IMR-90 (cell line): Measurements from ENCODE around the gene FOXP1. TPM values are rescaled to one million over a fixed set of nuclear protein-coding genes. Genes with fewer than 3 reads are reported as not detected.

Experiments used
- ATAC-seq: fragments of 200-7000 bp; cut with Tn5 transposase; 2 replicates; pipeline ENCODE4 v1.9.1; 2020; ENCODE audit warnings: low read depth, mild to moderate bottlenecking, moderate library complexity
- BruUV-seq: library from RNA; stranded (reverse); fragments of 400-500 nt; replicated peaks from 2 replicates; lab custom pipeline; 2021; lab: Mats Ljungman, UMichigan
- CTCF ChIA-PET: fragments of 300-600 bp; formaldehyde crosslinking; extraction: SDS; loops from one replicate; lab custom pipeline; 2021; ENCODE audit warnings: antibody characterized with exemption; lab: Yijun Ruan, JAX
- POLR2A ChIA-PET: fragments of 300-600 bp; sonication (Branson Sonifier 250); formaldehyde crosslinking; loops from one replicate; lab custom pipeline; 2022; ENCODE audit warnings: antibody characterized with exemption; ENCODE audit not compliant: unreplicated experiment; lab: Charles Lee
- DNase-seq: peaks from one replicate; pipeline ENCODE4 v3.0.0; 2013
- H2AFZ ChIP-seq: replicated peaks from 2 replicates; pipeline ENCODE3; 2013; ENCODE audit warnings: low read length, mild to moderate bottlenecking; ENCODE audit not compliant: poor library complexity
- H2AK5ac ChIP-seq: 2 replicates; pipeline ENCODE4 v1.6.1; 2013; ENCODE audit warnings: low read depth, low read length, inconsistent platforms
- H2AK9ac ChIP-seq: replicated peaks from 2 replicates; pipeline ENCODE3; 2013; ENCODE audit warnings: mild to moderate bottlenecking, low read depth, low read length, moderate library complexity; ENCODE audit not compliant: poor library complexity
- H2BK120ac ChIP-seq: 2 replicates; pipeline ENCODE4 v1.6.1; 2013; ENCODE audit warnings: low read depth, low read length, inconsistent platforms
- H2BK15ac ChIP-seq: 3 replicates; pipeline ENCODE4 v1.6.1; 2013; ENCODE audit warnings: low read depth, low read length, inconsistent platforms
- H2BK20ac ChIP-seq: 2 replicates; pipeline ENCODE4 v1.6.1; 2013; ENCODE audit warnings: low read depth, mild to moderate bottlenecking, inconsistent platforms, low read length, moderate library complexity
- H2BK5ac ChIP-seq: 2 replicates; pipeline ENCODE4 v1.6.1; 2013; ENCODE audit warnings: mild to moderate bottlenecking, low read depth, low read length, inconsistent platforms; ENCODE audit not compliant: poor library complexity, severe bottlenecking
- H3K14ac ChIP-seq: replicated peaks from 2 replicates; pipeline ENCODE4 v1.6.1; 2013; ENCODE audit warnings: low read depth, low read length, inconsistent platforms
- H3K18ac ChIP-seq: 2 replicates; pipeline ENCODE4 v1.6.1; 2013; ENCODE audit warnings: low read depth, low read length, control low read depth
- H3K23ac ChIP-seq: 2 replicates; pipeline ENCODE4 v1.6.1; 2013; ENCODE audit warnings: low read depth, low read length, inconsistent platforms
- H3K27ac ChIP-seq: 2 replicates; pipeline ENCODE4 v1.5.1; 2013; ENCODE audit warnings: mild to moderate bottlenecking, control low read depth, low read length; ENCODE audit not compliant: insufficient read depth
- H3K27me3 ChIP-seq: 2 replicates; pipeline ENCODE4 v1.6.1; 2013; ENCODE audit warnings: low read length; ENCODE audit not compliant: control insufficient read depth, insufficient read depth
- H3K36me3 ChIP-seq: 2 replicates; pipeline ENCODE4 v1.6.1; 2013; ENCODE audit warnings: low read length, mixed read lengths; ENCODE audit not compliant: control insufficient read depth, insufficient read depth
- H3K4ac ChIP-seq: 2 replicates; pipeline ENCODE4 v1.6.1; 2013; ENCODE audit warnings: low read depth, low read length, inconsistent platforms
- H3K4me1 ChIP-seq: 2 replicates; pipeline ENCODE4 v1.6.1; 2013; ENCODE audit warnings: low read length, mixed read lengths; ENCODE audit not compliant: control insufficient read depth, insufficient read depth
- H3K4me2 ChIP-seq: 2 replicates; pipeline ENCODE4 v1.6.1; 2013; ENCODE audit warnings: low read depth, mild to moderate bottlenecking, control low read depth, low read length, moderate library complexity
- H3K4me3 ChIP-seq: 2 replicates; pipeline ENCODE4 v1.5.1; 2013; ENCODE audit warnings: low read depth, mild to moderate bottlenecking, control low read depth, low read length, moderate library complexity; ENCODE audit not compliant: insufficient read depth
- H3K56ac ChIP-seq: 2 replicates; pipeline ENCODE4 v1.6.1; 2013; ENCODE audit warnings: low read length, inconsistent platforms; ENCODE audit not compliant: insufficient read depth; ENCODE audit errors: extremely low read depth
- H3K79me1 ChIP-seq, 2 experiments: 2 replicates each; pipeline ENCODE4 v1.6.1; 2013; ENCODE audit warnings: low read length in 2 of 2, inconsistent platforms in 1 of 2, low read depth in 1 of 2
- H3K9ac ChIP-seq: 2 replicates; pipeline ENCODE4 v1.6.1; 2013; ENCODE audit warnings: low read depth, low read length, control low read depth
- H3K9me1 ChIP-seq: 2 replicates; pipeline ENCODE4 v1.6.1; 2013; ENCODE audit warnings: low read length, inconsistent platforms; ENCODE audit not compliant: insufficient read depth
- H3K9me3 ChIP-seq: 2 replicates; pipeline ENCODE4 v1.6.1; 2013; ENCODE audit warnings: low read length; ENCODE audit not compliant: control insufficient read depth, insufficient read depth
- H4K20me1 ChIP-seq: 2 replicates; pipeline ENCODE4 v1.6.1; 2013; ENCODE audit warnings: low read length, inconsistent platforms; ENCODE audit not compliant: insufficient read depth
- H4K5ac ChIP-seq: 2 replicates; pipeline ENCODE4 v1.6.1; 2013; ENCODE audit warnings: mild to moderate bottlenecking, low read depth, low read length, control low read depth
- H4K8ac ChIP-seq, 2 experiments: 2 replicates each; pipeline ENCODE4 v1.6.1; 2013; ENCODE audit warnings: low read depth in 2 of 2, low read length in 2 of 2, control low read depth in 1 of 2, inconsistent platforms in 1 of 2
- H4K91ac ChIP-seq: 2 replicates; pipeline ENCODE4 v1.6.1; 2013; ENCODE audit warnings: low read depth, low read length, inconsistent platforms; ENCODE audit not compliant: insufficient read depth
- CEBPB ChIP-seq: IDR thresholded peaks from 2 replicates; pipeline ENCODE4 v1.6.1; 2012; ENCODE audit warnings: low read depth, low read length, improper control_type of control experiment
- ELK1 ChIP-seq: fragments of 150-350 bp; IDR thresholded peaks from 2 replicates; pipeline ENCODE4 v1.6.1; 2016; ENCODE audit warnings: low read depth, mild to moderate bottlenecking, low read length, moderate library complexity, borderline replicate concordance
- MAFK ChIP-seq: IDR thresholded peaks from 2 replicates; pipeline ENCODE4 v1.6.1; 2012; ENCODE audit warnings: low read depth, low read length, improper control_type of control experiment
- MAZ ChIP-seq: IDR thresholded peaks from 2 replicates; pipeline ENCODE4 v1.6.1; 2012; ENCODE audit warnings: low read depth, mild to moderate bottlenecking, low read length, improper control_type of control experiment, moderate library complexity, borderline replicate concordance
- RCOR1 ChIP-seq: IDR thresholded peaks from 2 replicates; pipeline ENCODE4 v1.6.1; 2012; ENCODE audit warnings: mild to moderate bottlenecking, low read length, improper control_type of control experiment; ENCODE audit not compliant: insufficient replicate concordance
- USF2 ChIP-seq: fragments of 150-350 bp; IDR thresholded peaks from 2 replicates; pipeline ENCODE4 v1.6.1; 2017; ENCODE audit warnings: mild to moderate bottlenecking, antibody characterized with exemption, low read length, low read depth
- WGBS, 2 experiments: methylation state at CpG; one replicate each; pipeline versions ENCODE4 v1.1.5 to v1.1.7; 2013; ENCODE audit warnings: missing lambda C conversion rate in 2 of 2; ENCODE audit not compliant: insufficient read length in 1 of 2; ENCODE audit errors: extremely low coverage in 2 of 2; 5-methylcytosine and 5-hydroxymethylcytosine counted together
- dilution Hi-C: fragments of 300-500 bp; cut with HindIII; formaldehyde crosslinking; loops from one replicate; pipeline ENCODE4 v1.14.3; 2018; ENCODE audit warnings: low sequenced_read_pairs; ENCODE audit not compliant: unreplicated experiment
- in situ Hi-C: fragments of 300-500 bp; cut with MboI; formaldehyde crosslinking; loops from 3 replicates; pipeline ENCODE4 v1.14.3; 2019; ENCODE audit warnings: low sequenced_read_pairs, inconsistent platforms, mixed read lengths
- intact Hi-C: fragments of 100-400 bp; cut with micrococcal nuclease; formaldehyde crosslinking; loops from 2 replicates; pipeline ENCODE4 v1.10.0; 2022
- polyA plus RNA-seq, 3 experiments: library from polyadenylated mRNA; depleted of rRNA; stranded (reverse); fragments of >200 nt; gene quantifications; 2 replicates each; pipeline ENCODE4 v1.2.3, GENCODE V29; 2012; ENCODE audit warnings: low replicate concordance in 1 of 3
- total RNA-seq: library from RNA; depleted of rRNA; stranded (reverse); fragments of >200 nt; gene quantifications from 2 replicates; pipeline ENCODE4 v1.2.3, GENCODE V29; 2012

Gene FOXP1
- total and polyA plus RNA-seq, 2 of the 4 experiments (the other 2 are of a cell fraction), result 37.0 to 132 TPM

- Histone ChIP-seq H3K9me3 (no peaks in the 10 kb centered on the region), H2BK120ac (no peak overlapping the region), H3K27me3 (no peaks in the 10 kb centered on the region), H4K20me1 (no peaks in the 10 kb centered on the region), H3K4ac (no peak overlapping the region), H3K27ac (no peak overlapping the region), H2BK20ac (no peak overlapping the region), H3K4me1 (peaks cover 8% of the 10 kb centered on the region), H3K14ac (no peak overlapping the region), H3K23ac (no peak overlapping the region), H3K18ac (no peak overlapping the region), H3K4me3 (no peak overlapping the region), H2AK9ac (no peak overlapping the region), H3K36me3 (no peaks in the 10 kb centered on the region), H4K91ac (no peak overlapping the region), H2AFZ (no peak overlapping the region), H3K9ac (no peak overlapping the region), H3K56ac (no peak overlapping the region), H3K9me1 (peaks cover 7% of the 10 kb centered on the region), H2BK5ac (no peak overlapping the region), H4K5ac (no peak overlapping the region), H3K4me2 (no peak overlapping the region), H2AK5ac (no peak overlapping the region), H2BK15ac (no peak overlapping the region), H3K79me1 (peaks cover 6 to 32% of the 10 kb centered on the region in 2 experiments; a peak in 3 of 4 replicates), H4K8ac (no peak overlapping the region)
- no peak for ATAC-seq
- WGBS, 2 experiments, result no CpG with 5 or more reads among the region's 8 CpGs
- dilution Hi-C loops (no loop called here), in situ Hi-C loops (no loop called here), intact Hi-C loops (no loop called here)
- ChIA-PET POLR2A (no interaction called here), CTCF (no interaction called here)
- no peak for TF ChIP-seq MAZ
- no peak for TF ChIP-seq RCOR1
- TF ChIP-seq USF2, result no peak
- no peak for TF ChIP-seq ELK1
- TF ChIP-seq MAFK, result no peak
- no peak for TF ChIP-seq CEBPB
- BruUV-seq, result no TSS peak
- no peak for DNase-seq
Observed at GRCh38 chr3:71387586-71387985, 195.9 kb downstream of the FOXP1 start.
